Nucleus accumbens (tissue), 56 donors: Measurements from ENCODE around the gene NNT.
A peak's percentile ranks its signal among the peaks of the same experiment; 100 is the strongest.
"Not testable (repeated sequence)": the region's sequence is repeated elsewhere in the genome, so short reads cannot be mapped to it uniquely, and the experiment has no call there.

ENCODE experiments used
- DNase-seq, 56 donors: peaks; one replicate each; lab custom pipeline; 2025; lab: John Stamatoyannopoulos, UW

NNT gene

DNA sequence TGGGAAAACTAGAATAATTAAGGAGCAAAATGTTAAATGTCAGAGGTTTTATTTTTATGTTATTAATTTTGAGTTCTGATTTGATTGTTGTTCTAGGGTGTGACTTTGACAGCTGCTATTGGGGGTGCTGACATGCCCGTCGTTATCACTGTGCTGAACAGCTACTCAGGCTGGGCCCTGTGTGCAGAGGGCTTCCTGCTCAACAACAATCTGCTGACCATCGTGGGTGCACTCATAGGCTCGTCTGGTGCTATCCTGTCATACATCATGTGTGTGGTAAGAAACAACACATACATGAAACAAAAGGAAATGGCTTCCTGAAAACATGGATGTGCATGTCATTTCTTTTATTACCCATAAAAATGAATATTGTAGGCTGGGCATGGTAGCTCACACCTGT, 56.1 kb downstream of the NNT start:
- no peak for DNase-seq

DNA sequence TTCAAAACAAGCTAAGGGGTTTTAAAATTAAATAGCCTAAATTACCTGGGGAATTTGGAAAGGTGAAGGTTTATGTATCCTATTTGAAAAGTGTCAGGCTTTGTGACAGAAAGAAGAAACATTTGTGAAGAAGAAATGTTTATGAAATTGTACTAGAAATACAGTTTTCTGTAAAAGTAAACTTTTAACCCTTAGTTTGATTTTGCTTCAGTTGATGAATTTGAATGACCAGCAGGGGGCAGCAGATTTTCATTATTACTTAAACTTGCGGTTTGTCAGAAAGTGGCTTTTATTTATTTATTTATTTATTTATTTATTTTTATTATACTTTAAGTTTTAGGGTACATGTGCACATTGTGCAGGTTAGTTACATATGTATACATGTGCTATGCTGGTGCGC, 58.1 kb downstream of the NNT start:
- peak in 2 of 56 donors; percentile 5 to 59 for DNase-seq

DNA sequence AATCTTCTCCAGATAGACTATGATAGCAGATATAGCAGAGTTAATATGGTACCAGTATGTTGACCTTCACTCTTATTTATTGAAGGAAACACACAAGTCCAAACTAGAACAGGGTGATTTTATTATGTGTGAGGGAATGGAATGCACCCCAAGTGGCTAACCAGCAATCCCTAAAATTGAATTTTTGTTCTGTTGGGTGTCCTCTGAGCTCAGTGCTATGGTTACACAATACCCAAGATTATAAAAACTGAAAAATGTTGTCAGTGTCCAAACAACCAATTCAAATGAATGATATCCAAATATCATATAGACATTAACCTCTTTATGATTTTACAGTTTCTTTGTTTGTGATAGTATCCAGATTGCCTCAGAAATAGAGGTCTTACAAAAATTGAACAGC, 60.9 kb downstream of the NNT start:
- DNase-seq, result no peak

GRCh38 chr5:43664501-43665040, 61.6 kb downstream of the NNT start:
- no peak for DNase-seq

- not testable (repeated sequence) for DNase-seq
Measured at GRCh38 chr5:43665749-43666148, 62.8 kb downstream of the NNT start.

DNA sequence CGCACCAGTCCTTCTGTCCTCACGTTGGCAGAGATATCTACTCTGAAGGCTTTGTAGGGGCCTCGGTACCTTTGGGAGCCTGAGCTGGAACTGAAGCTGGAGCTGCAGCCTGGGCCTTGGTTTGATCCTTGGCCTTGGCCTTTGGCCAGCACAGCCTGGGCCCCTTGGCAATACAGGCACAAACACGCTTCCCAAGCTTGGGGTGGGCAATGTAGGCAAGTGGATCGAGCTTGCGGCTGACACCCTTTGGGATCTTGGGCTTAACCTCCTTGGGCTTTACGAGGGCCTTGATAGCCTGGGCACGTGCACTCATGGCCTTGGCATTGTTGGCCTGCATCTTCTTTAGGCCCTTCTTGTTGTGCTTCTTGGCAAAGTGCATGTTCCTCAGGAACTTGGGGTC, 63.7 kb downstream of the NNT start:
- DNase-seq, result not testable (repeated sequence)

GRCh38 chr5:43667379-43667778, 64.4 kb downstream of the NNT start:
- not testable (repeated sequence) for DNase-seq

- DNase-seq, result no peak
Measured at GRCh38 chr5:43674536-43674935, 71.6 kb downstream of the NNT start.

DNA sequence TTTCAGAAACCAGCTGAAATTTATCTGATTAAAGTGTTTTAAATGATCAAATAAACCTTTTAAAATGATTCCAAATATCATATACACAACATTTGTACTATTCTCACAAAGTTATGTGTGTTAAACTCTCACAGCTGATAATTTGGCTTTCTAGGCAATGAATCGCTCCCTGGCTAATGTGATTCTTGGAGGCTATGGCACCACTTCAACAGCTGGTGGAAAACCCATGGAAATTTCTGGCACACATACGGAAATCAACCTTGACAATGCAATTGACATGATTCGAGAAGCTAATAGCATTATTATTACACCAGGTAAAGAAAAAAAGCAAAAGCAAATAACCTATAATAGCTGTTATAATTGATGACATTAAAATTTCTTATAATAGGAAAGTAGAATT, 72.4 kb downstream of the NNT start:
- no peak for DNase-seq

DNA sequence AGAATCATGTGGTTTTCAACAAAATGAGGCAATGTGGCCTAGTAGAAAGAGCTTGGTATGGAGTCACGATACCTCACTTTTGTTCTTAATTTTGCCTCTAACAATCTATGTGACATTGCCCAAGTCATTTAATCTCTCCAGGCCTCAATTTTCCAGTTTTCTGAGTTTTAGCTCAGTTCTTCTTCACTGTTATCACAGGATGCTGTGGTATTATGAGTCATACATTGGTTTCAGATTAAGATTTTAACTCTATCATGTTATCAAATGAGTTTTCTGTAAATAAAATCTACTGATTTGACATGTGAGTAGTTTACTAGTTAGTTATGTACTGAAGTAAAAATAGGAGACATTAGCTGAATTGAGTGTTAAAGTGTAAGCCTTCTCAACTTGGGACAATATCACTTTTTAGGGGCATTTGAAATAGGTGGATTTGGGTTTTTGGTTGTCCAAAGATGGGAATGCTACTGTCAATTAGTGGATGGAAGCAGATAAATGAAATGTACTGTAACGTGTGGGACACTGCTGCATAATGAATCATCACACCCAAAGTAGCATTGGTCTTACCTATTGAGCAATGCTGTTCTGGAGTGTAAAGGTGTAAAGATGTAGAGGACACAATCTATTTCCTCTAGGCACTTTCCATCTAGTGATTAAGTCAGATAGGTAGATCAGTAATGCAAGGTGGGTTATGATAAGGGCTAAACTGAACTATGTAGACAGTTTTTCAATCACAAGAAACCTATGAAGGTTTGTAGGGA, 73.3 kb downstream of the NNT start:
- DNase-seq, result no peak

DNA sequence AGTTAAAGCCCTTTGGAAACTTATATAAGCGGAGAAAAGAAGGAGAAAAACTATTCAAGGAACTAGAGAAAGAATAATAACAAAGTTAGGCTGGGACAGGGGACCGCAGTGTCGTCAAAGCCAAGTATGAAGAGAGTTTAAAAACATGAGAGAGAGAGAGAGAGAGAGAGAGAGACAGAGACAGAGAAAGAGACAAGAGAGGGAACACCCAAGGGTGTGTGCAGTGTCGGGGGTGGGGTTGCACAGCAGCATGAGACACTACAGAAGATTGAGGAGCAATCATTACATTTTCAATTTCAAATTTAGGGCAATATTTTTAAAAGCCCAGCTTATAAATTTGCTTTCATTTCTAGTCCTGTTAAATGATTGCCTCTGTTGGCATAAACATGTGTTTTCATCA, 74.3 kb downstream of the NNT start:
- no peak for DNase-seq

- DNase-seq, result no peak
Measured at GRCh38 chr5:43679214-43679613, 76.2 kb downstream of the NNT start.

DNA sequence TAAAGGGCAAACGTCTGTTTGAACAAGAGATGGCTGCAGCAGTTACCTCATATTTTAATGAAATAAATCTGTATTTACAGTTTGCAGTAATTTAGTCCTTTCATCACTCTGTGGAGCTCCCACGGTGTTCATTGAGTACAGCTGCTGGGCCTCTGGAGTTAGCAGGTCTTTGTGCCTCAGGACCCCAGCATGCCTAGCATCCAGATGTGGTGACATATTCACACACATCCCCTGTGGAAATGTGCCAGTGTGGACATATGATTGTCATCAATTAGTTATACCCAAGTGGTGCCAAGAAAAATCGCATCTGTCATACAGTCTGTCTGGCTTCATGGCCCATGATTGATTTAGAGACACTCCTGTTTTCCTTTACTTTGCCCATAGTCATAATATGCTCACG, 77.3 kb downstream of the NNT start:
- no peak for DNase-seq

DNA sequence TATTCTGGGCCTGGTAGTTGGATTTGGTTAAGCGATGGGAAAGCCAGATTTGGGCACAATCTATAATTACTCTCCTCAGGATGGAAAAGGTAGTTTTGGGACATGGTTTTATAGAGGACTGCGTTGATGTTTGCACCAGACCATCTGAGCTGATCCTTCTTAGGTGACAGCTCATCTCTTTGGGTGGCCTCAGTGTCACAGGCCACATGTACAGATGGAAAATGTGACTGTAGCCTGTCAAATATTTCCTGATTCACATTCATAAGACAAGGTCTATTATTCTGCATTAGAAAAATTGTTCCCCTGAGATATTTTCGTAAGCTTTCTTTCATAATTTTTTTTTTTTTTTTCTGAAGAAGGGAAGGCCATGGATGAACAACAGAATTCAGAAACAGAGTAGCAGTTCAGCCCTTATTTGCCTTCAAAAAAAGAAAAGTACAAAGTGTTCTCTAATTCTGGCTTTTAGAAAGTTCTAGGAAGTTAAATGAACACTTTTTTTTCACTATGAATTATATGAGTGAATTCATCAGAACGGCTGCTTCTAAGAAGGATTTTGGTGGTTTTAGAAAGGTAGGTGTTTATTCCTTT, 81.0 kb downstream of the NNT start:
- DNase-seq, result no peak

DNA sequence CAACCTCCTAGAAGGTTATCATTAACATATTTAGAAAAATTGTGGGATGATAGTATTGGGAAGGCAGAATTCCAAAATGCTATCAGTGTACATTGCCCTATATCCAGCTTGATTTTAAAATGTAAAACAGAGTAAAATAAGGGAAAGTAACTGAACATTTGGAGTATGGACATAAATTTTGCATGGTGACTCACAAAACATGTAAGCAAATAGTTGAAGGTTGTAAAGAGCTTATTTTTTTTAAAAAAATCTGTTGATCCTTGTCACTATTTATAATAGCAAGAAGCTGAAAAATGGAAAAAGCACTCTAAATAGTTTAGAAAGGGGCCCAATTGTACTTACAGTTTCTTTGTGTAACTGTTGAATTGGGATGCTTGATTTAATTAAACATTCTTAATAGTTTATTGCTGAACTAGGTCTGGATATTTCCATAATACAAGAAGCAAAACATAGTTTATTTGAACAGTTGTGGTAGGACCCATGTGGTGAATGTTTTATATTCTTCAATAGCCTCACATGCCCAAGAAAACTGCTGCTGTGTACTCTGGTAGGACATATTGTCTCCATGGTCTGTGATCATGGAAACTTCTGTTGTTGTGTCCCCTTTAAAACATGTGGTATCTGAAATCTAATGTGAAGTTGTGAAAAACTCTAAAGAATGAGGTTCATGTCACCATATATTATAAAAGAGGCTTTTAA, 82.4 kb downstream of the NNT start:
- DNase-seq, result no peak

DNA sequence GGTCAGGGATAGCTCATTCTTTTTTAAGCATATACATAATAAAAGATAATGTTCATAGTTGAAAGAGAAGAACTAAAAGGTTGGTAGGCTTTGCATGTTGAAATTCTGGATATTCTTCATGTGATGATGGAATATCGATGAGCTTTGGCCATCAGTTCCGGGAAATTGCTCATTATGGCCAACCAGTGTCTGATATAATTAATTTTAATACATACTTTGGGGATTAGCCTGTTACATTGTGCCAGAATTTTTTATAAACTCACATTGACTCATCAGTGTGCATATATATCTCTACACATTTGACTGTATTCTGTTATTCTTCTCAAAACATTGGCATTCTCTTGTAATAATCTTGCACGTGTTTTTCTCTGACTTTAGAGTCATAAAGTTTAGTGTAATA, 84.3 kb downstream of the NNT start:
- no peak for DNase-seq

DNA sequence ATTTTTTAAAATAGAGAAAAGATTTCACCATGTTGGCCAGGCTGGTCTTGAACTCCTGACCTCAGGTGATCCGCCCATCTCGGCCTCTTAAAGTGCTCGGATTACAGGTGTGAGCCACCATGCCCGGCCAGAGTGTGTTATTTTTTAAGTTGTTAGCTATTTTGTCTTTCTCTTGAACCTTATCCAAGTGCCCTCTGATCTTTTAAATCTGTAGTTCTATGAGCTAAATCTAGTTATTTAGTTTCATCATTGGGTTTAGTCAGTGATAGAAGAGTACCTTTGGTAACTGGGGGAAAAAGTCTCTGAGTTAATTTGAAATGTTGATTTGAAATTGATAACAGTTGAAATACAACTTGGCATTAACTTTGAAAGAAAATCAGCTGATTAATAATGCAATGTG, 88.3 kb downstream of the NNT start:
- no peak for DNase-seq

GRCh38 chr5:43691893-43692292, 88.9 kb downstream of the NNT start:
- no peak for DNase-seq

DNA sequence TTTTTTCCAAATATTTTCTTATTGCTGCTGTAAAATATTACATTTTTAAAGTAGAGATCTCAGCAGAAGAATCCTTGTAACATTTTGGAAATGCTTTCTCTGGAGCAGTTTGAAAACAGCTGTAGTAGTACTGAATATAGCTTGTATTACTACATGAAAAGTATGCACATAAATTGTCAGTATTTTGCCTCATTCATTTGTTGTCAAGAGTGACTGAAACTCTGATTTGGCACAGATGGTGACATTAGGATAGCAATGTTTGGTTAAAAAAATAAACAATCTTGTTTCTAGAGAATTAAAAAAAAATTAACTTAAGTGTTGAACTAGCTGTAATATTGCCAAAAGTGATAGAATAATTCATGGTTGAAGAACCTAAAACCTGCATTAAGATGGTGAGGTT, 90.4 kb downstream of the NNT start:
- no peak for DNase-seq

DNA sequence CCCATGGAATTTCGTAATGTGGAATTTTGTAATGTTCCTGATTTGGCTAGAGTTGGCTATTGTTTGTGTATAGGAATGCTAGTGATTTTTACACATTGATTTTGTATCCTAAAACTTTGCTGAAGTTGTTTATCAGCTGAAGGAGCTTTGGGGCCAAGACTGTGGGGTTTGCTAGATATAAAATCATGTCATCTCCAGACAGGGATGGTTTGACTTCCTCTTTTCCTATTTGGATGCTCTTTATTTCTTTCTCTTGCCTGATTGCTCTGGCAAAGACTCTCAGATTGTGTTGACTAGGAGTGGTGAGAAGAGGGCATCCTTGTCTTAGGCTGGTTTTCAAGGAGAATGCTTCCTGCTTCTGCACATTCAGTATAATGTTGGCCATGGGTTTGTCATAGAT, 91.0 kb downstream of the NNT start:
- DNase-seq, result no peak

GRCh38 chr5:43696444-43696843, 93.5 kb downstream of the NNT start:
- DNase-seq, result not testable (repeated sequence)

GRCh38 chr5:43699910-43700309, 96.9 kb downstream of the NNT start:
- DNase-seq, result no peak
